ENCODE results near the gene C2orf72. TPM values are rescaled to one million over a fixed set of nuclear protein-coding genes. Genes with fewer than 3 reads are reported as not detected.

Gene C2orf72
- total and polyA plus RNA-seq, 10 of the 15 experiments (the other 5 are each of a cell fraction or from before 2014, with no cell fraction given) = under 0.01 to 0.29 (median 0.10) TPM; not detected in 6

GRCh38 chr2:231029563-231029962 lies 7.8 kb upstream of the C2orf72 start:
- CTCF ChIA-PET = interaction anchor here (1.3 to 1.5 kb wide), 2 partner anchors 128 to 205 kb away, joined by 3 to 4 read pairs; no protein-coding TSS in a partner anchor
- Histone ChIP-seq H3K9me3 (replicated peaks; ENCODE audit: control insufficient read depth, insufficient read depth, low read length) (no peaks in the 10 kb centered on the region), H2AFZ (ENCODE audit: control insufficient read depth, low read depth, low read length) (no peak overlapping the region), H4K20me1 (ENCODE audit: control insufficient read depth, insufficient read depth) (no peaks in the 10 kb centered on the region), H3K27ac (ENCODE audit: control insufficient read depth, insufficient read depth) (no peak overlapping the region), H3K4me3 (no peak overlapping the region), H3K79me2 (ENCODE audit: control insufficient read depth, insufficient read depth, low read length) (no peaks in the 10 kb centered on the region), H3K36me3 (ENCODE audit: control insufficient read depth in 2 of 2, insufficient read depth in 2 of 2, low read length in 1 of 2) (no peaks in the 10 kb centered on the region), H3K4me2 (ENCODE audit: control insufficient read depth, insufficient read depth) (no peak overlapping the region), H3K4me1 (ENCODE audit: control insufficient read depth, insufficient read depth, low read length) (peaks cover 3% of the 10 kb centered on the region; the same call in 1 of the 2 replicates), H3K9ac (ENCODE audit: control insufficient read depth, insufficient read depth, low read length) (no peak overlapping the region), H3K27me3 (replicated peaks in 1 of 2; ENCODE audit: control insufficient read depth in 2 of 2, insufficient read depth in 2 of 2, low read length in 1 of 2) (no peaks in the 10 kb centered on the region; a peak in 1 of 4 replicates)
- RAD21 ChIA-PET (ENCODE audit: unreplicated experiment) = no interaction called here
- POLR2A ChIA-PET = no interaction called here
- intact Hi-C loops (cut with micrococcal nuclease; ENCODE audit: unreplicated experiment) (no loop called here), in situ Hi-C loops (cut with MboI) (no loop called here)
- ATAC-seq = no peak
- WGBS (ENCODE audit: insufficient coverage, insufficient replicate concordance, low lambda C conversion rate, missing lambda C conversion rate) = 70% methylated on average over 9 of the region's 9 CpGs
- DNase-seq (ENCODE audit: low read depth, low spot score) = no peak
- BruUV-seq (replicated peaks) = no TSS peak
- SMC1A ChIA-PET (ENCODE audit: uncharacterized antibody, unreplicated experiment) = interaction anchor here (0.5 kb wide), 1 partner anchor 63 kb away, joined by 3 read pairs; no protein-coding TSS in a partner anchor
- FAIRE-seq = no peak
- TF ChIP-seq KLF5 (IDR thresholded peaks at IDR 0.05; ENCODE audit: partially characterized antibody) = no peak
- TF ChIP-seq MAX (IDR thresholded peaks at IDR 0.05; ENCODE audit: low read depth, low read length) = no peak
- TF ChIP-seq POU2F2 (IDR thresholded peaks at IDR 0.05; ENCODE audit: borderline replicate concordance, low read depth, low read length) = no peak
- TF ChIP-seq RAD21 (IDR thresholded peaks at IDR 0.05; ENCODE audit: insufficient read depth, low read depth, low read length) = no peak
- no peak for TF ChIP-seq RCOR1 (conservative IDR thresholded peaks at IDR 0.05; ENCODE audit: low read depth, low read length)
- TF ChIP-seq E2F8 (IDR thresholded peaks at IDR 0.05; ENCODE audit: low read depth, partially characterized antibody) = no peak
- no peak for TF ChIP-seq IRF4 (IDR thresholded peaks at IDR 0.05; ENCODE audit: low read depth, low read length)
- no peak for TF ChIP-seq POLR2A (IDR thresholded peaks at IDR 0.05; ENCODE audit: low read depth, low read length)
- TF ChIP-seq CEBPB (IDR thresholded peaks at IDR 0.05; ENCODE audit: borderline replicate concordance in 1 of 2, low read depth in 2 of 2, low read length in 2 of 2) = no peak
- no peak for TF ChIP-seq DPF2 (IDR thresholded peaks at IDR 0.05)
- no peak for TF ChIP-seq PRDM15 (CRISPR knock-in tag; IDR thresholded peaks at IDR 0.05)
- no peak for TF ChIP-seq NR2C2 (IDR thresholded peaks at IDR 0.05; ENCODE audit: borderline replicate concordance, control insufficient read depth, insufficient read length, low read depth)
- no peak for TF ChIP-seq EED (IDR thresholded peaks at IDR 0.05; ENCODE audit: low read depth)
- TF ChIP-seq ZNF384 (IDR thresholded peaks at IDR 0.05; ENCODE audit: borderline replicate concordance, low read depth, low read length) = no peak
- TF ChIP-seq BHLHE40 (IDR thresholded peaks at IDR 0.05; ENCODE audit: borderline replicate concordance in 1 of 2, low read depth in 2 of 2, low read length in 1 of 2) = no peak
- TF ChIP-seq YBX1 (IDR thresholded peaks at IDR 0.05) = no peak
- TF ChIP-seq FOXM1 (IDR thresholded peaks at IDR 0.05; ENCODE audit: low read depth, low read length) = no peak
- no peak for TF ChIP-seq IKZF2 (IDR thresholded peaks at IDR 0.05)
- TF ChIP-seq NFYA (IDR thresholded peaks at IDR 0.05; ENCODE audit: borderline replicate concordance, low read depth, low read length) = no peak

All from GM12878 (cell line).